Lung (tissue), 12 donors: Measurements from ENCODE around the gene FAM168B. TPM values are rescaled to one million over a fixed set of nuclear protein-coding genes. Genes with fewer than 3 reads are reported as not detected.

Experiments
- ATAC-seq: fragments of 200-7000 bp; cut with Tn5 transposase; one replicate; pipeline ENCODE4 v1.9.1; 2020; ENCODE audit warnings: moderate number of reproducible peaks; ENCODE audit not compliant: insufficient read depth, low FRiP score
- DNase-seq, 3 donors: peaks; one replicate each; pipeline ENCODE4 v3.0.0-alpha.2; 2013 to 2017
- H3K27ac ChIP-seq, 2 donors: one replicate each; pipeline ENCODE4 v1.5.1; 2013; ENCODE audit warnings: mild to moderate bottlenecking in 2 of 2, moderate library complexity in 2 of 2, control low read depth in 1 of 2, inconsistent platforms in 1 of 2, low read depth in 1 of 2, low read length in 1 of 2
- H3K27me3 ChIP-seq, 3 donors: one replicate each; pipeline ENCODE4 v1.5.1; 2013; ENCODE audit warnings: low read length in 2 of 3; ENCODE audit not compliant: control insufficient read depth in 3 of 3, insufficient read depth in 3 of 3
- H3K36me3 ChIP-seq, 4 donors: one replicate each; pipeline ENCODE4 v1.5.1; 2013; ENCODE audit warnings: low read length in 4 of 4, mild to moderate bottlenecking in 1 of 4, moderate library complexity in 1 of 4; ENCODE audit not compliant: control insufficient read depth in 4 of 4, insufficient read depth in 4 of 4
- H3K4me1 ChIP-seq, 5 donors: one replicate each; pipeline ENCODE4 v1.5.1; 2013; ENCODE audit warnings: low read length in 5 of 5, mild to moderate bottlenecking in 2 of 5, moderate library complexity in 1 of 5; ENCODE audit not compliant: control insufficient read depth in 5 of 5, insufficient read depth in 5 of 5
- H3K4me3 ChIP-seq: one replicate; pipeline ENCODE4 v1.5.1; 2013; ENCODE audit warnings: mild to moderate bottlenecking, control low read depth, moderate library complexity
- H3K9ac ChIP-seq, 2 donors: one replicate each; pipeline ENCODE4 v1.5.1; 2013; ENCODE audit warnings: low read length in 2 of 2, control low read depth in 1 of 2; ENCODE audit not compliant: insufficient read depth in 1 of 2
- H3K9me3 ChIP-seq, 4 donors: one replicate each; pipeline ENCODE4 v1.5.1; 2013; ENCODE audit warnings: low read length in 3 of 4, mild to moderate bottlenecking in 1 of 4, moderate library complexity in 1 of 4; ENCODE audit not compliant: control insufficient read depth in 4 of 4, insufficient read depth in 3 of 4
- CTCF ChIP-seq: IDR thresholded peaks from 2 replicates; pipeline ENCODE4 v1.5.1; 2012; ENCODE audit warnings: mild to moderate bottlenecking; ENCODE audit errors: control extremely low read depth, extremely low read depth
- WGBS, 2 donors: extraction: QIAGEN DNeasy Blood & Tissue Kit; methylation state at CpG; one replicate each; pipeline ENCODE4 v1.1.7; 2013; 5-methylcytosine and 5-hydroxymethylcytosine counted together
- polyA plus RNA-seq, 2 donors: library from polyadenylated mRNA; stranded (reverse); fragments of 200-250 nt; gene quantifications; one replicate each; pipeline ENCODE4 v1.2.1, GENCODE V29; 2013
- total RNA-seq, 2 donors: library from RNA; depleted of rRNA in 1 of 2; stranded (reverse); fragments of >200 nt in 1 of 2; gene quantifications; one replicate each; pipeline ENCODE4 v1.2.1, GENCODE V29; 2014 to 2021
- donor health status: control.
- donor health status: control.
- donor health status: Bipolar disorder and iron deficiency.
- donor health status: healthy.
- donor health status: DM: yes; HTN: yes; CAD: no.

The FAM168B gene
- total and polyA plus RNA-seq, 4 donors: 20.4 to 79.7 (median 40.1) TPM

GRCh38 chr2:131037398-131038257 is 55.6 kb downstream of the FAM168B start:
- Histone ChIP-seq H3K4me3 (no peak overlapping the region), H3K27me3 (peaks cover 8 to 63% (median 31%) of the 10 kb centered on the region in 3 donors), H3K4me1 (peaks cover 0 to 15% (median 5%) of the 10 kb centered on the region in 5 donors), H3K36me3 (no peaks in the 10 kb centered on the region), H3K9me3 (peaks cover 0 to 2% (median 0%) of the 10 kb centered on the region in 4 donors), H3K27ac (no peak overlapping the region), H3K9ac (no peak overlapping the region)
- no peak for TF ChIP-seq CTCF
- no peak for ATAC-seq
- no peak for DNase-seq
- WGBS, 2 donors: 61 to 74% methylated on average over 6 of the region's 6 CpGs

GRCh38 chr2:131036696-131037397 is 56.4 kb downstream of the FAM168B start:
- Histone ChIP-seq H3K36me3 (no peaks in the 10 kb centered on the region), H3K4me3 (no peak overlapping the region), H3K9me3 (peaks cover 0 to 3% (median 0%) of the 10 kb centered on the region in 4 donors), H3K9ac (no peak overlapping the region), H3K4me1 (peaks cover 0 to 15% (median 5%) of the 10 kb centered on the region in 5 donors), H3K27me3 (peaks cover 8 to 63% (median 31%) of the 10 kb centered on the region in 3 donors), H3K27ac (no peak overlapping the region)
- ATAC-seq (no peak), DNase-seq (no peak)
- 85 to 89% methylated on average over 11 of the region's 11 CpGs for WGBS, 2 donors
- TF ChIP-seq CTCF: no peak

GRCh38 chr2:131036269-131036668 is 57.0 kb downstream of the FAM168B start:
- peaks cover 8 to 59% (median 31%) of the 10 kb centered on the region in 3 donors for H3K27me3 ChIP-seq
- no peak for DNase-seq
- ATAC-seq: no peak
- H3K4me3 ChIP-seq: no peak overlapping the region
- no peaks in the 10 kb centered on the region for H3K36me3 ChIP-seq
- peaks cover 0 to 15% (median 4%) of the 10 kb centered on the region in 5 donors for H3K4me1 ChIP-seq
- WGBS, 2 donors: 55 to 73% methylated on average over 6 of the region's 6 CpGs
- TF ChIP-seq CTCF: no peak
- no peak overlapping the region for H3K9ac ChIP-seq
- H3K27ac ChIP-seq: no peak overlapping the region
- H3K9me3 ChIP-seq: peaks cover 0 to 3% (median 0%) of the 10 kb centered on the region in 4 donors
